ENCODE data around the gene ARHGAP1. TPM values are rescaled to one million over a fixed set of nuclear protein-coding genes. Genes with fewer than 3 reads are reported as not detected.

ARHGAP1 gene
- total RNA-seq, 2 experiments from 2014 or later, result 77.8 to 79.7 TPM

- no peak for DNase-seq
- Mint-ChIP-seq H3K9me3 (no peaks in the 10 kb centered on the region), H3K4me1 (peaks cover 5% of the 10 kb centered on the region), H3K27me3 (no peaks in the 10 kb centered on the region), H3K4me3 (no peak overlapping the region), H3K36me3 (ENCODE audit: low read depth) (peaks cover 58% of the 10 kb centered on the region), H3K27ac (no peak overlapping the region)
- POLR2A ChIA-PET, result no interaction called here
- CTCF ChIA-PET, result no interaction called here
Measured at GRCh38 chr11:46661836-46662235, 38.6 kb downstream of the ARHGAP1 start.

DNA sequence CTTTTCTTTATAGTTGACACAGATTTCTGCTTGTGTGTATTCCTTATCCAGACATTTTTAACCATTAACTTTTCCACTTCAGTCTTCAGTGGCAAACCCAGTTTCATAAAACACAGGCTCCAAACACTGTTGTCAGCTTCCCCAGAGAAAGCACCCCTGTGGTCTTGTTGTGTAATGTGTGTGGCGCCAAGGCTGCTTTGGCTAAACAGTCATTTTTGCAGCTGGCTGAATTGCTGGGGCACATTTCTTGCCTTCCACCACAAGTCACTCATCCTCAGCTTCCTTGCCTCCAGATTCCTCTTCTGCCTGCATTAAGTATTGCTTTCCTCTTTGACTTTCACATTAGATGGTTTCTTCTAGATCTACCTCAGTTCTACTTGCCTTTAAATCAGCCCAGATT lies 40.5 kb downstream of the ARHGAP1 start:
- no peak overlapping the region for H3K27ac Mint-ChIP-seq
- peaks cover 53% of the 10 kb centered on the region for H3K36me3 Mint-ChIP-seq (ENCODE audit: low read depth)
- no peaks in the 10 kb centered on the region for H3K9me3 Mint-ChIP-seq
- peaks cover 5% of the 10 kb centered on the region for H3K4me1 Mint-ChIP-seq
- H3K4me3 Mint-ChIP-seq, result no peak overlapping the region
- POLR2A ChIA-PET, result no interaction called here
- no peak for DNase-seq
- CTCF ChIA-PET, result interaction anchor here (1.1 to 2.0 kb wide), 2 partner anchors 11 to 170 kb away, joined by 3 to 9 read pairs; no protein-coding TSS in a partner anchor
- H3K27me3 Mint-ChIP-seq, result no peaks in the 10 kb centered on the region

- Mint-ChIP-seq H3K36me3 (ENCODE audit: low read depth) (peaks cover 43% of the 10 kb centered on the region), H3K4me1 (peaks cover under 1% of the 10 kb centered on the region), H3K9me3 (no peaks in the 10 kb centered on the region), H3K4me3 (no peak overlapping the region), H3K27me3 (no peaks in the 10 kb centered on the region), H3K27ac (no peak overlapping the region)
- DNase-seq, result no peak
- ChIA-PET CTCF (no interaction called here), POLR2A (no interaction called here)
Measured at GRCh38 chr11:46658259-46658658, 42.2 kb downstream of the ARHGAP1 start.

- Mint-ChIP-seq H3K27ac (no peak overlapping the region), H3K4me1 (no peaks in the 10 kb centered on the region), H3K27me3 (no peaks in the 10 kb centered on the region), H3K36me3 (ENCODE audit: low read depth) (peaks cover 38% of the 10 kb centered on the region), H3K9me3 (no peaks in the 10 kb centered on the region), H3K4me3 (no peak overlapping the region)
- CTCF ChIA-PET, result no interaction called here
- POLR2A ChIA-PET, result interaction anchor here (1.6 kb wide), 1 partner anchor 14 kb away, joined by 6 read pairs; no protein-coding TSS in a partner anchor
- no peak for DNase-seq
Measured at GRCh38 chr11:46657186-46657585, 43.2 kb downstream of the ARHGAP1 start.

- Mint-ChIP-seq H3K27me3 (no peaks in the 10 kb centered on the region), H3K4me1 (no peaks in the 10 kb centered on the region), H3K36me3 (ENCODE audit: low read depth) (peaks cover 44% of the 10 kb centered on the region), H3K9me3 (no peaks in the 10 kb centered on the region), H3K4me3 (no peak overlapping the region), H3K27ac (no peak overlapping the region)
- DNase-seq, result no peak
- CTCF ChIA-PET, result no interaction called here
- POLR2A ChIA-PET, result no interaction called here
Measured at GRCh38 chr11:46655631-46656030, 44.8 kb downstream of the ARHGAP1 start.

DNA sequence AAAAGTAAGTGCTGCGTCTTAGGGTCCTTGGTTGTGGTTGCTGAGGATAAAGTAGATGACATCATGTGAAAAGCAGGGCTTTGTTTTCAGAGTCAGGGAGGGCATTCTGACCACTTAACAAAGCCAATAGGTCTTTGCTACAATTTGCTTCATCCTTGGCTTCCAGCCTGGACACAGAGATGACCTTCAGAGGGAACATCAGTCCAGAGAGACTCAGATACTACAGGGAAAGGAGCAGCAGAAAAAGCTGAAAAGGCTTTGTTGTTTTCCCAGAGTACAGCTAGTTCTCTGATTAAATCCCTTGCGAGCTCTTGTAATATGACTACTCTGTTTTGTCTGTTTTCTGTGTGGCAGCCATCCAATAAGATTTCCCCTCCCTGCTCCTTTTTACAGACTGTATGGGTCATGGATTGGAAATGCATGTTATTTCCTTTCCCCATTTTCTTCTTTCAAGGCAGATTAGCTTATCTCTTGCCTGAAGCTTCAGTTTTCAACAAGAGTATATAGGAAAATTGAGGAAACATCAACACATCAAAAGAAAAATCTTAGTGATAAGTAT lies 51.2 kb downstream of the ARHGAP1 start:
- CTCF ChIA-PET, result no interaction called here
- Mint-ChIP-seq H3K9me3 (no peaks in the 10 kb centered on the region), H3K4me1 (no peaks in the 10 kb centered on the region), H3K27ac (no peak overlapping the region), H3K36me3 (ENCODE audit: low read depth) (peaks cover 39% of the 10 kb centered on the region), H3K27me3 (no peaks in the 10 kb centered on the region), H3K4me3 (no peak overlapping the region)
- DNase-seq, result no peak
- POLR2A ChIA-PET, result interaction anchor here (2.0 kb wide), 1 partner anchor 32 kb away, joined by 5 read pairs; the partner anchor contains the start of gene ATG13

GRCh38 chr11:46643986-46644385 lies 56.4 kb downstream of the ARHGAP1 start:
- Mint-ChIP-seq H3K4me3 (no peak overlapping the region), H3K27me3 (no peaks in the 10 kb centered on the region), H3K27ac (no peak overlapping the region), H3K36me3 (ENCODE audit: low read depth) (peaks cover 55% of the 10 kb centered on the region), H3K4me1 (peaks cover 8% of the 10 kb centered on the region), H3K9me3 (peaks cover 5% of the 10 kb centered on the region)
- ChIA-PET CTCF (interaction anchor here (1.1 kb wide), 1 partner anchor 154 kb away, joined by 4 read pairs; no protein-coding TSS in a partner anchor), POLR2A (interaction anchor here (1.2 to 1.7 kb wide), 2 partner anchors 25 to 27 kb away, joined by 3 to 5 read pairs; no protein-coding TSS in a partner anchor)
- no peak for DNase-seq

- POLR2A ChIA-PET, result interaction anchor here (1.2 to 1.7 kb wide), 2 partner anchors 25 to 27 kb away, joined by 3 to 5 read pairs; no protein-coding TSS in a partner anchor
- CTCF ChIA-PET, result interaction anchor here (1.1 kb wide), 1 partner anchor 153 kb away, joined by 4 read pairs; no protein-coding TSS in a partner anchor
Measured at GRCh38 chr11:46643531-46643930, 56.9 kb downstream of the ARHGAP1 start.

GRCh38 chr11:46642627-46643335 lies 57.6 kb downstream of the ARHGAP1 start:
- Mint-ChIP-seq H3K4me1 (peaks cover 9% of the 10 kb centered on the region), H3K27me3 (no peaks in the 10 kb centered on the region), H3K4me3 (no peak overlapping the region), H3K9me3 (peaks cover 5% of the 10 kb centered on the region), H3K36me3 (ENCODE audit: low read depth) (peaks cover 57% of the 10 kb centered on the region), H3K27ac (no peak overlapping the region)
- CTCF ChIA-PET, result interaction anchor here (1.0 kb wide), 1 partner anchor 152 kb away, joined by 4 read pairs; no protein-coding TSS in a partner anchor
- DNase-seq, result no peak
- POLR2A ChIA-PET, result interaction anchor here (1.2 to 1.7 kb wide), 2 partner anchors 24 to 28 kb away, joined by 3 to 5 read pairs; no protein-coding TSS in a partner anchor

More at GRCh38 chr11:46643531-46643930, 56.9 kb downstream of the ARHGAP1 start:
- Mint-ChIP-seq H3K27me3 (no peaks in the 10 kb centered on the region), H3K4me1 (peaks cover 8% of the 10 kb centered on the region), H3K4me3 (no peak overlapping the region), H3K9me3 (peaks cover 5% of the 10 kb centered on the region), H3K27ac (no peak overlapping the region), H3K36me3 (ENCODE audit: low read depth) (peaks cover 56% of the 10 kb centered on the region)
- no peak for DNase-seq

- Mint-ChIP-seq H3K4me1 (peaks cover 9% of the 10 kb centered on the region), H3K36me3 (ENCODE audit: low read depth) (peaks cover 54% of the 10 kb centered on the region), H3K4me3 (no peak overlapping the region), H3K27ac (no peak overlapping the region), H3K9me3 (peaks cover 5% of the 10 kb centered on the region), H3K27me3 (no peaks in the 10 kb centered on the region)
- ChIA-PET POLR2A (no interaction called here), CTCF (interaction anchor here (0.7 to 1.0 kb wide), 2 partner anchors 151 to 516 kb away, joined by 4 to 6 read pairs; no protein-coding TSS in a partner anchor)
- DNase-seq, result no peak
Measured at GRCh38 chr11:46641639-46642038, 58.8 kb downstream of the ARHGAP1 start.

- Mint-ChIP-seq H3K36me3 (ENCODE audit: low read depth) (peaks cover 47% of the 10 kb centered on the region), H3K4me3 (no peak overlapping the region), H3K4me1 (peaks cover 9% of the 10 kb centered on the region), H3K27ac (no peak overlapping the region), H3K9me3 (peaks cover 5% of the 10 kb centered on the region), H3K27me3 (no peaks in the 10 kb centered on the region)
- CTCF ChIA-PET, result no interaction called here
- POLR2A ChIA-PET, result no interaction called here
- no peak for DNase-seq
Measured at GRCh38 chr11:46640036-46640788, 60.2 kb downstream of the ARHGAP1 start.

DNA sequence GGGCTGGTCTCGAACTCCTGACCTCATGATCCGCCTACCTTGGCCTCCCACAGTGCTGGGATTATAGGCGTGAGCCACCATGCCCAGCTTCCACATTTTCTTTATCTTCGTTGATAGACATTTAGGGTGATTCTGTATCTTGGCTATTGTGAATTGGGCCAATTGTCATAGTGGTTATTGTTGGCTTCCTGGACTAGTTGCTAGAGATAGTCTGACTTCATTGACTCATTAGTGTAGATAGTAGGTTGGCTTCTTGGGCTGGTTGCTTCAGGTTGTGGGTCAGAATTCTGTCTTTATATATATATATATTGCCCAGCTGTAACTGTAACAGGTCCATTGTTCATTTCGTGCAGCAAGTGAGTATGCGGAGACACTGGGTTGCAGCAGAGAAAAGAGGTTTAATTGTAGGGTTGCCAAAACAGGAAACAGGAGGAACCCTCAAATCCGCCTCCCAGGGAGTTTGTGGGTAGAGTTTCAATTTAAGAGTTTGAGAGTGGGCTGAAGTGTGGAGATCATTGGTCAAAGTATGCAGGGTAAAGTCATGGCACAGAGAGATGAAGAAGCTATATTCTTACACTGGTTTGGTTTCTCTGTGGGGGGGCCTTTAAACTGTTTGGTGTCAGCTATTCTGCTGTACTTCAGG lies 61.1 kb downstream of the ARHGAP1 start:
- H3K36me3 Mint-ChIP-seq (ENCODE audit: low read depth), result peaks cover 41% of the 10 kb centered on the region
- H3K9me3 Mint-ChIP-seq, result peaks cover 5% of the 10 kb centered on the region
- peaks cover 9% of the 10 kb centered on the region for H3K4me1 Mint-ChIP-seq
- ChIA-PET POLR2A (no interaction called here), CTCF (interaction anchor here (1.4 kb wide), 1 partner anchor 32 kb away, joined by 3 read pairs; no protein-coding TSS in a partner anchor)
- no peaks in the 10 kb centered on the region for H3K27me3 Mint-ChIP-seq
- no peak overlapping the region for H3K27ac Mint-ChIP-seq
- no peak for DNase-seq
- no peak overlapping the region for H3K4me3 Mint-ChIP-seq

Measured in activated CD4-positive, alpha-beta memory T cell treated with anti-CD3 and anti-CD28 coated beads, Interleukin-2, amount 10 ng/mL, durations not matched to agents 7 days and 5 days (primary cell).